Prostate gland (tissue), 1 donor: ENCODE results near the gene REST.

Source experiments
- POLR2A ChIP-seq: fragments of 450-650 bp; IDR thresholded peaks from one replicate; pipeline ENCODE4 v1.6.1; 2016; ENCODE audit warnings: antibody characterized with exemption, mild to moderate bottlenecking
- POLR2AphosphoS5 ChIP-seq: sonication (generic); formaldehyde crosslinking; IDR thresholded peaks from one replicate; pipeline ENCODE4 v1.6.1; 2017; ENCODE audit warnings: antibody characterized with exemption

- TF ChIP-seq POLR2AphosphoS5 (no peak), POLR2A (no peak)
These were observed 65.6 kb downstream of the REST start for GRCh38 chr4:56973336-56973735.
